ENCODE data around the gene KAT6B.

The KAT6B gene

DNA sequence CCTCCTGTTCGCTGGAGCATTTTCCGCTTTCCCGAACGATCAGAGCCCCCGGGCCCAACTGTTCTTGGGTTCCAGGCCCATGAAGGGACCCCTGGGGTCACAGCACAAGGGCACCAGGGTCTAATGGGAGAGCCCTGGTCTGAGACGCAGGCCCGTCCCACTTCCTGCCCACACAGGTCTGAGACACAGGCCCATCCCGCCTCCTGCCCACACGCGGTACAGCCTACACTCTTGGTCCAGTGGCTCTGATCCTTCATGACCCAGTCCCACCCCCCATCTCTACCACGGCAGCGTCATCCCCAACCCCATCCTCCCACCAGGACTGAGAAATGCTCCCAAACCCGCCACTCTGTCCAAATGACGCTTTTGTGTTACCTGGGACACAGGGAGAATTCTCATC is 246.3 kb downstream of the KAT6B start:
- no peak overlapping the region for H3K4me3 ChIP-seq (ENCODE audit: low read depth, low read length)
- no peak for DNase-seq (ENCODE audit: low read depth)
- no peak for TF ChIP-seq CTCF (IDR thresholded peaks at IDR 0.05; ENCODE audit: low read depth, low read length, missing control alignments)

DNA sequence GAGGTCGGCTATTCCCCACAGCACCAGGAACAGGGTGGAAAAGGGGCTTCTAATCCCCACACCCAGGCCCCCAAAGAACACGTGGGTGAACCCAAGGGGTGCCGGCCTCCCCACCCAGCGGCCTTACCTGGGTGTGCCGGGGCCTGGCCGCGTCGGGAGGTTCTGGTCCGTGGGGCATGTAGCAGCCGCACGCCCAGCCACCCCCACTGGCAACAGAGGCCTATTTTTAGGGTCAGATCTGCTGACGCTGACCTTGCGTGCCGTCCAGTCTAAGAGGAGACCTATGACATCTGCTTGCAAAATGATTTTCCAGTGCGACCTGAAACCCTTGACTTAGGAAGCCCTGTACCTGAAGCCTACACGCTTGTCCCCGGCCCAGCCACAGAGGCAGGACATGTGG is 247.0 kb downstream of the KAT6B start:
- TF ChIP-seq CTCF (IDR thresholded peaks at IDR 0.05; ENCODE audit: low read depth, low read length, missing control alignments) = no peak
- no peak for DNase-seq (ENCODE audit: low read depth)
- no peak overlapping the region for H3K4me3 ChIP-seq (ENCODE audit: low read depth, low read length)

- no peak overlapping the region for H3K4me3 ChIP-seq (ENCODE audit: low read depth, low read length)
- no peak for DNase-seq (ENCODE audit: low read depth)
- no peak for TF ChIP-seq CTCF (IDR thresholded peaks at IDR 0.05; ENCODE audit: low read depth, low read length, missing control alignments)
Observed at GRCh38 chr10:75074711-75075445, 248.5 kb downstream of the KAT6B start.

DNA sequence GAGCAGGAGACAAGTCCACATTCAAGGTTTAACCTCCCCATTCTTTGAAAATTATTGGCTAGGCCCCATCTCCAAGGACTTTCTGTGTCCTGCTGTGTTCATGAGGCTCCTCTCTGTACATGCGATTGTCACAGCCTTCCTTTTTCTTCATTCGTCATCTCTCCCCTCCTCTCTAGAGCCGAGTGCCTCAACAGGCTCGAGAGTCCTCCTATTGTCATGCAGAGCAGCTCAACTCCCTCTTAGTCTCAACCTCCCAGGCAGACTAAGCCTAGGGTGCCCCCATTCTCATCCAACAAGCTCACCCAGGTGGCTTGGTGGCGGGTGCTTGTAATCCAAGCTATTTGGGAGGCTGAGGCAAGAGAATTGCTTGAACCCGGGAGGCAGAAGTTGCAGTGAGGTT is 249.9 kb downstream of the KAT6B start:
- no peak for TF ChIP-seq CTCF (IDR thresholded peaks at IDR 0.05; ENCODE audit: low read depth, low read length, missing control alignments)
- no peak overlapping the region for H3K4me3 ChIP-seq (ENCODE audit: low read depth, low read length)
- no peak for DNase-seq (ENCODE audit: low read depth)

DNA sequence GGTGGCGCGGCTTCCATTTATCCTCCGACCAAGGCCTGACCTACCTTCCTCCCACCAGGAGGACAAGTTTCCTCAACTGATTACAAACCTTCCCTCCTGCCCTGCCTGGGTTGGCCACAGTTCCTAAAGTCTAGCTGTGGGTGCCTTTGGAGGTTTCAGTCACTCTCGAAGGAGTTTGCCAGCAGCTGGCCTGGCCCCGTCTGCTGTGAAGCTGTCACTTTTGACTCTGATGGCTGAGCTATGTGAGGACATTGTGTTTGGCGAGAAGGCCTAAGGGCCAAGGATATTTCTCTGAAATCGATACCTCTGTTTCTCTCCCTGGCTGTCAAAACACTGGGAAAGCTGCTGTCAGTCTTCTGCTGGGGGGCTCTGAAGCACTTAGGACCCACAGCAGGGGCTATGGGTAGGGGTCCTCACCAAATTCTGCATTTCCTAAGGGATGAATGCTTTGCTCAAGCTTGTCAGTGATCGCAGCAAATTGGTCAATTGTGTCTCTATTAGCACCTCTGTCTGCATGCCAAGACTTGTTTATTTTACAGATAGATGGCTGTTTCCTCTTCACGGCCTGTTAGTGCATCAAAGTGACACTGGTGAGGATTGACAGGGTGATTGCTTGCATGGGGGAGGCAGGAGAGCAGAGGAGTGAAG is 253.2 kb downstream of the KAT6B start:
- no peak for DNase-seq (ENCODE audit: low read depth)
- TF ChIP-seq CTCF (IDR thresholded peaks at IDR 0.05; ENCODE audit: low read depth, low read length, missing control alignments) = no peak
- H3K4me3 ChIP-seq (ENCODE audit: low read depth, low read length) = no peak overlapping the region

- no peak for TF ChIP-seq CTCF (IDR thresholded peaks at IDR 0.05; ENCODE audit: low read depth, low read length, missing control alignments)
- DNase-seq (ENCODE audit: low read depth) = no peak
- H3K4me3 ChIP-seq (ENCODE audit: low read depth, low read length) = no peak overlapping the region
Observed at GRCh38 chr10:75080554-75080953, 254.2 kb downstream of the KAT6B start.

DNA sequence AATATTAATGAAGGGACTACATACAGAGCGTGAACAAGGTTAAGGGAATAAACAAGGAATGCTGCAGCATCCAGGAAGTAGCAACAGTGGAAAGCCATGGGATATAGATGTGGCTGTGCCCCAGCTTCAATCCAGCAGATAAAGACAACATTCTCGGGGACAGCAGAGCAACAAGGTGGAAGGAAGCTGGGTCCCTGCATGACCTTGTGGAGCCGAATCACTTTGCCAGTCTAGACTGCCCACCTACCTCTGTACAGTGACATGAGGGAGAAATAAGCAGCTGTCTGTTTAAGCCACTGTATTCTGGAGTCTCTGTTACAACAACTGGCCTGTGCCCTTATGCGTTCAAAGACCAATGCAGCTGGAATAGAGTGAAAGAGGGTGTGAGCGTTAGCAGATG is 255.0 kb downstream of the KAT6B start:
- H3K4me3 ChIP-seq (ENCODE audit: low read depth, low read length) = no peak overlapping the region
- TF ChIP-seq CTCF (IDR thresholded peaks at IDR 0.05; ENCODE audit: low read depth, low read length, missing control alignments) = no peak
- DNase-seq (ENCODE audit: low read depth) = no peak

Data from GM12864 (cell line).